HepG2 (cell line): ENCODE data around the gene ELN. TPM values are rescaled to one million over a fixed set of nuclear protein-coding genes. Genes with fewer than 3 reads are reported as not detected.
A peak's percentile ranks its signal among the peaks of the same experiment; 100 is the strongest.

Experiments
- CCAR2 ChIP-seq: fragments of 200-400 bp; formaldehyde crosslinking; optimal IDR thresholded peaks from 2 replicates; pipeline ENCODE3; 2018; ENCODE audit warnings: low read depth, mild to moderate bottlenecking, low read length, moderate library complexity
- CREB3 ChIP-seq: sonication (generic); formaldehyde crosslinking; IDR thresholded peaks from 2 replicates; pipeline ENCODE4 v1.5.0; 2020; ENCODE audit warnings: missing genetic modification reagents
- GPBP1L1 ChIP-seq: sonication (generic); formaldehyde crosslinking; IDR thresholded peaks from 2 replicates; pipeline ENCODE4 v1.5.0; 2020; ENCODE audit warnings: mild to moderate bottlenecking, missing genetic modification reagents
- HNRNPUL1 ChIP-seq: fragments of 200-400 bp; formaldehyde crosslinking; IDR thresholded peaks from 2 replicates; pipeline ENCODE4 v1.6.1; 2017; ENCODE audit warnings: low read depth, mild to moderate bottlenecking, low read length, moderate library complexity
- JUN ChIP-seq: sonication (generic); formaldehyde crosslinking; IDR thresholded peaks from 2 replicates; pipeline ENCODE4 v1.4.0; 2020; ENCODE audit warnings: mild to moderate bottlenecking, missing genetic modification reagents
- KDM6A ChIP-seq: IDR thresholded peaks from 2 replicates; pipeline ENCODE4 v1.6.1; 2016; ENCODE audit warnings: low read depth
- MAFG ChIP-seq: sonication (generic); formaldehyde crosslinking; IDR thresholded peaks from 2 replicates; pipeline ENCODE4 v1.5.1; 2020; ENCODE audit warnings: mild to moderate bottlenecking, missing genetic modification reagents
- NFKBIZ ChIP-seq: IDR thresholded peaks from 2 replicates; pipeline ENCODE4 v1.6.1; 2018; ENCODE audit warnings: missing genetic modification reagents, missing compliant biosample characterization
- RERE ChIP-seq: IDR thresholded peaks from 2 replicates; pipeline ENCODE4 v1.6.1; 2016; ENCODE audit warnings: low read depth, missing genetic modification reagents, missing compliant biosample characterization
- SMAD9 ChIP-seq: sonication (generic); formaldehyde crosslinking; IDR thresholded peaks from 2 replicates; pipeline ENCODE4 v1.5.1; 2020; ENCODE audit warnings: mild to moderate bottlenecking, missing genetic modification reagents
- SYNCRIP ChIP-seq: fragments of 200-400 bp; formaldehyde crosslinking; IDR thresholded peaks from 2 replicates; pipeline ENCODE4 v1.6.1; 2018; ENCODE audit warnings: mild to moderate bottlenecking, low read depth, low read length; ENCODE audit not compliant: insufficient read depth
- ZFP1 ChIP-seq: IDR thresholded peaks from 2 replicates; pipeline ENCODE4 v1.6.1; 2016
- ZHX1 ChIP-seq: sonication (generic); formaldehyde crosslinking; IDR thresholded peaks from 2 replicates; pipeline ENCODE4 v1.8.1; 2022; ENCODE audit warnings: low read depth, mild to moderate bottlenecking, missing genetic modification reagents
- ZNF101 ChIP-seq: sonication (generic); formaldehyde crosslinking; IDR thresholded peaks from 2 replicates; pipeline ENCODE4 v1.4.0; 2020; ENCODE audit warnings: mild to moderate bottlenecking, low read depth, missing genetic modification reagents, borderline replicate concordance
- ZNF501 ChIP-seq: sonication (generic); formaldehyde crosslinking; IDR thresholded peaks from 2 replicates; pipeline ENCODE4 v1.5.1; 2020; ENCODE audit warnings: mild to moderate bottlenecking, moderate library complexity, missing genetic modification reagents
- ZNF552 ChIP-seq: sonication (generic); formaldehyde crosslinking; IDR thresholded peaks from 2 replicates; pipeline ENCODE4 v1.9.0; 2022; ENCODE audit warnings: missing genetic modification reagents, mild to moderate bottlenecking, borderline replicate concordance
- ZNF720 ChIP-seq: sonication (generic); formaldehyde crosslinking; IDR thresholded peaks from 2 replicates; pipeline ENCODE4 v1.4.0; 2020; ENCODE audit warnings: missing genetic modification reagents
- polyA plus RNA-seq, 8 experiments: library from polyadenylated mRNA; depleted of rRNA in 3 of 8; stranded (reverse) in 7 of 8; unstranded in 1 of 8; fragments of >200 nt; fragmentation: Illumina TruSeq in 4 of 8; extraction: Trizol in 4 of 8; gene quantifications; 2 replicates each; pipeline versions ENCODE4 v1.2.1 to v1.2.3, GENCODE V29; 2011 to 2016; ENCODE audit warnings: low read depth in 4 of 8, missing spikeins in 1 of 8, mixed read lengths in 1 of 8; ENCODE audit not compliant: insufficient read depth in 1 of 8
- total RNA-seq, 5 experiments: library from RNA; depleted of rRNA; stranded (reverse); fragments of >200 nt; fragmentation: Illumina TruSeq; extraction: Trizol; gene quantifications; 2 replicates each; pipeline ENCODE4 v1.2.3, GENCODE V29; 2016; ENCODE audit warnings: low read depth in 1 of 5

The ELN gene
- total and polyA plus RNA-seq, 2 of the 13 experiments (the other 11 are each of a cell fraction or from before 2014, with no cell fraction given) = 0.15 to 0.37 TPM

- TF ChIP-seq RERE (CRISPR knock-in tag) = no peak
- no peak for TF ChIP-seq SYNCRIP
- no peak for TF ChIP-seq NFKBIZ (CRISPR knock-in tag)
- TF ChIP-seq MAFG (CRISPR knock-in tag) = no peak
- no peak for TF ChIP-seq ZNF501
- no peak for TF ChIP-seq ZFP1 (CRISPR knock-in tag)
- TF ChIP-seq KDM6A = peak; percentile 42; the same call in 1 of the 2 replicates
- no peak for TF ChIP-seq ZNF101 (CRISPR knock-in tag)
- no peak for TF ChIP-seq SMAD9
- no peak for TF ChIP-seq HNRNPUL1
- peak; percentile 68; the same call in 1 of the 2 replicates for TF ChIP-seq ZHX1
- TF ChIP-seq ZNF720 (CRISPR knock-in tag) = no peak
- no peak for TF ChIP-seq GPBP1L1 (CRISPR knock-in tag)
- TF ChIP-seq ZNF552 (CRISPR knock-in tag) = no peak
- no peak for TF ChIP-seq CREB3 (CRISPR knock-in tag)
- TF ChIP-seq JUN (CRISPR knock-in tag) = no peak
- no peak for TF ChIP-seq CCAR2
Observed at GRCh38 chr7:73978661-73979563, 49.1 kb upstream of the ELN start (continued).
